ENCODE measurements around the gene CDK5RAP3. TPM values are rescaled to one million over a fixed set of nuclear protein-coding genes. Genes with fewer than 3 reads are reported as not detected.

Gene CDK5RAP3
- total and polyA plus RNA-seq, 2 of the 13 experiments (the other 11 are each of a cell fraction or from before 2014, with no cell fraction given) = 128 to 154 TPM

DNA sequence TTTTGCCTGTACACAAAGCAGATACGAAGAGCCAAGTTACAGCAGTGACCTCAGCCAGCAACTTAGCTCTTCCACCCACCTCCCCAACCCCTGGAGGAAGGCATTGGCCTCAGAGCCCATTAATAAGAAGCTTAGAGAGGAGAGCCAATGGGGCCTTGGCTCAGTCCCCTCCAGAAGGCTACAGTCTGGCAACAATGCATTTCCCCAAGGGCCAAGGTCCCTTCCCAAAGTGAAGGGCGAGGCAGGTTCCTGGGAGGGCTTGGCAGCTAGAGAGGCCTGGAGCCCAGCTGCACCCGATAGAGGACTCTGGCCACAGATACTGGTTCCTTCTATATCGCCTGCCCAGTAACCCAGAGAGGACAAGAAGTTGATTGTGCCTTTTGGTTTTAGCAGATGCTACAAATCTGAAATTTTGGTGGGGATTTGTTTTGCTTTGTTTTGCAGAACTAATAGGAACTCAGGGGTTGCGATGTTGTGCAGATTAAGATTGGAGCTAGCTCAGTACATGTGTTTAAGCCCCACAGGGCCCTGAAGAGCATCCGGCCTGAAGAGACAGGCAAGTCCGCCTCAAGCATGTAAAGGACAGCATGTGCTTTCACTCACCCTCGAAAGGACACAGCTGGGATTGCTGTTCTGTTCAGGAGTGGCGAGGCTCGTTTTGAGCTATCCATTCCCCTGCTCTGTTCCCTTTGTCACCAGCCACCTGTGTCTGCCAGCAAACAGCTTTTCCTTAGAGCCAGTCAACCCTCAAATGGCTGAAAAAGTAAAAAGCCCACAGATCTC is 41.5 kb upstream of the CDK5RAP3 start:
- Histone ChIP-seq H4K20me1 (ENCODE audit: insufficient read depth, low read length) (no peaks in the 10 kb centered on the region), H3K4me2 (ENCODE audit: low read depth, low read length) (no peak overlapping the region), H2AFZ (ENCODE audit: low read length) (no peak overlapping the region), H3K9me3 (ENCODE audit: low read length) (no peaks in the 10 kb centered on the region), H3K79me2 (ENCODE audit: insufficient read depth, low read length) (no peaks in the 10 kb centered on the region), H3K4me1 (ENCODE audit: insufficient read depth, low read length) (peaks cover 36% of the 10 kb centered on the region), H3K27ac (ENCODE audit: extremely low read length, insufficient read depth, low read length) (no peak overlapping the region), H3K27me3 (ENCODE audit: control insufficient read depth in 1 of 2, insufficient read depth in 2 of 2, low read length in 2 of 2) (no peaks in the 10 kb centered on the region), H3K4me3 (replicated peaks in 1 of 3; ENCODE audit: insufficient read depth in 1 of 3, low read depth in 2 of 3, low read length in 3 of 3) (no peak overlapping the region), H3K9ac (ENCODE audit: insufficient read depth, low read depth, low read length) (no peak overlapping the region), H3K36me3 (replicated peaks in 1 of 2; ENCODE audit: control insufficient read depth in 1 of 2, insufficient read depth in 2 of 2, low read length in 2 of 2) (peaks cover 7 to 16% of the 10 kb centered on the region in 2 experiments; a peak in 4 of 5 replicates)
- ATAC-seq = no peak
- CTCF ChIA-PET (ENCODE audit: low intra/inter-chr PET ratio, low total read pairs) = no interaction called here
- intact Hi-C loops (cut with micrococcal nuclease; ENCODE audit: unreplicated experiment) (no loop called here), in situ Hi-C loops (cut with HindIII; ENCODE audit: extremely low pct_ligation_motif_present, low pct_unique_long_range_greater_than_20kb) (no loop called here)
- BruUV-seq (replicated peaks) = no TSS peak
- TF ChIP-seq, protein P1, sequence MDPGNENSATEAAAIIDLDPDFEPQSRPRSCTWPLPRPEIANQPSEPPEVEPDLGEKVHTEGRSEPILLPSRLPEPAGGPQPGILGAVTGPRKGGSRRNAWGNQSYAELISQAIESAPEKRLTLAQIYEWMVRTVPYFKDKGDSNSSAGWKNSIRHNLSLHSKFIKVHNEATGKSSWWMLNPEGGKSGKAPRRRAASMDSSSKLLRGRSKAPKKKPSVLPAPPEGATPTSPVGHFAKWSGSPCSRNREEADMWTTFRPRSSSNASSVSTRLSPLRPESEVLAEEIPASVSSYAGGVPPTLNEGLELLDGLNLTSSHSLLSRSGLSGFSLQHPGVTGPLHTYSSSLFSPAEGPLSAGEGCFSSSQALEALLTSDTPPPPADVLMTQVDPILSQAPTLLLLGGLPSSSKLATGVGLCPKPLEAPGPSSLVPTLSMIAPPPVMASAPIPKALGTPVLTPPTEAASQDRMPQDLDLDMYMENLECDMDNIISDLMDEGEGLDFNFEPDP (CRISPR knock-in tag; conservative IDR thresholded peaks at IDR 0.05) = 0 out of 2 replicates have a peak, but pooled peaks have one; percentile 24
- no peak for TF ChIP-seq KDM2A (CRISPR knock-in tag; IDR thresholded peaks at IDR 0.05; ENCODE audit: borderline replicate concordance, low read depth)
- no peak for DNase-seq (ENCODE audit: low spot score)
- no peak for FAIRE-seq
- WGBS (ENCODE audit: low lambda C conversion rate) = 91% methylated on average over 10 of the region's 10 CpGs
- POLR2A ChIA-PET = interaction anchor here (1.1 to 2.6 kb wide), 4 partner anchors 12 to 41 kb away, joined by 3 to 17 read pairs (median 8); partner anchors contain the start of genes CDK5RAP3 and PNPO

DNA sequence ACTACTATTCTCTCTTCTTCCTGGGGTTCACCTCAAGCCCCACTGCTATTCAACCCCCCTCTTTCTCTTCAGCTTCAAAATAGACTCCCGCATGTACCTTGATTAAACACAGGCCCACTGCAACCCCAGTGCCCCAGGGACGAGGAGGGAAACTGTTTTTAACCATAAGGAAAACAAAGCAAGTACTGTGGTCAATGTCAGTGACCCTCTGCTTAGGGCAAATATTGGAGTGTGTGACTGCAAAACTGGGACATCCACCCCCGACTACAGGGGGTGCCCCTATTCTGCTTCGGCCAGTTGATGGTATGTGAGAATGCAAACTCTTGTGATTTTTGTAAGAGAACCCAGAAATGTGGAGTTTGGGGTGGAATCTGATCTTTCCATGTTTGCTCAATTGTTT is 39.1 kb upstream of the CDK5RAP3 start:
- intact Hi-C loops (cut with micrococcal nuclease; ENCODE audit: unreplicated experiment) (no loop called here), in situ Hi-C loops (cut with HindIII; ENCODE audit: extremely low pct_ligation_motif_present, low pct_unique_long_range_greater_than_20kb) (no loop called here)
- Histone ChIP-seq H2AFZ (ENCODE audit: low read length) (no peak overlapping the region), H3K9ac (ENCODE audit: insufficient read depth, low read depth, low read length) (no peak overlapping the region), H3K4me3 (replicated peaks in 1 of 3; ENCODE audit: insufficient read depth in 1 of 3, low read depth in 2 of 3, low read length in 3 of 3) (no peak overlapping the region; a peak in 1 of 6 replicates), H4K20me1 (ENCODE audit: insufficient read depth, low read length) (no peaks in the 10 kb centered on the region), H3K4me2 (ENCODE audit: low read depth, low read length) (peak overlapping the region; percentile 34), H3K27ac (ENCODE audit: extremely low read length, insufficient read depth, low read length) (peak overlapping the region; percentile 16), H3K9me3 (ENCODE audit: low read length) (no peaks in the 10 kb centered on the region), H3K36me3 (replicated peaks in 1 of 2; ENCODE audit: control insufficient read depth in 1 of 2, insufficient read depth in 2 of 2, low read length in 2 of 2) (peaks cover 0 to 5% of the 10 kb centered on the region in 2 experiments; a peak in 2 of 5 replicates), H3K79me2 (ENCODE audit: insufficient read depth, low read length) (no peaks in the 10 kb centered on the region), H3K4me1 (ENCODE audit: insufficient read depth, low read length) (peaks cover 50% of the 10 kb centered on the region), H3K27me3 (ENCODE audit: control insufficient read depth in 1 of 2, insufficient read depth in 2 of 2, low read length in 2 of 2) (no peaks in the 10 kb centered on the region)
- FAIRE-seq (peak; percentile 65), ATAC-seq (peak; percentile 48), DNase-seq (ENCODE audit: low spot score) (peak; percentile 68)
- CTCF ChIA-PET (ENCODE audit: low intra/inter-chr PET ratio, low total read pairs) = no interaction called here
- 6% methylated on average over 4 of the region's 4 CpGs for WGBS (ENCODE audit: low lambda C conversion rate)
- no TSS peak for BruUV-seq (replicated peaks)
- POLR2A ChIA-PET = interaction anchor here (0.6 to 2.7 kb wide), 5 partner anchors 10 to 164 kb away, joined by 3 to 23 read pairs (median 3); partner anchors contain the start of gene PNPO
- TF ChIP-seq ZNF678 (CRISPR knock-in tag; IDR thresholded peaks at IDR 0.05) (no peak), SIX1 (CRISPR knock-in tag; IDR thresholded peaks at IDR 0.05; ENCODE audit: borderline replicate concordance) (no peak), GATA4 (IDR thresholded peaks at IDR 0.05; ENCODE audit: borderline replicate concordance, low read depth) (no peak), ELF3 (CRISPR knock-in tag; IDR thresholded peaks at IDR 0.05) (0 out of 2 replicates have a peak, but pooled peaks have one; percentile 9), SOX6 (IDR thresholded peaks at IDR 0.05) (no peak), SOX6 (CRISPR knock-in tag; IDR thresholded peaks at IDR 0.05) (peak; percentile 46; the same call in 1 of the 2 replicates), ZNF672 (CRISPR knock-in tag; IDR thresholded peaks at IDR 0.05) (no peak), RARA (CRISPR knock-in tag; IDR thresholded peaks at IDR 0.05) (peak; percentile 47), HES4 (CRISPR knock-in tag; IDR thresholded peaks at IDR 0.05; ENCODE audit: borderline replicate concordance) (no peak)
- TF ChIP-seq, protein P2, sequence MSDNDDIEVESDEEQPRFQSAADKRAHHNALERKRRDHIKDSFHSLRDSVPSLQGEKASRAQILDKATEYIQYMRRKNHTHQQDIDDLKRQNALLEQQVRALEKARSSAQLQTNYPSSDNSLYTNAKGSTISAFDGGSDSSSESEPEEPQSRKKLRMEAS (IDR thresholded peaks at IDR 0.05) = peak; percentile 50; the same call in 1 of the 2 replicates
- TF ChIP-seq, protein P1 (CRISPR knock-in tag; conservative IDR thresholded peaks at IDR 0.05) = 0 out of 2 replicates have a peak, but pooled peaks have one; percentile 92
